Measurements from ENCODE around the gene TRIM47.

DNA sequence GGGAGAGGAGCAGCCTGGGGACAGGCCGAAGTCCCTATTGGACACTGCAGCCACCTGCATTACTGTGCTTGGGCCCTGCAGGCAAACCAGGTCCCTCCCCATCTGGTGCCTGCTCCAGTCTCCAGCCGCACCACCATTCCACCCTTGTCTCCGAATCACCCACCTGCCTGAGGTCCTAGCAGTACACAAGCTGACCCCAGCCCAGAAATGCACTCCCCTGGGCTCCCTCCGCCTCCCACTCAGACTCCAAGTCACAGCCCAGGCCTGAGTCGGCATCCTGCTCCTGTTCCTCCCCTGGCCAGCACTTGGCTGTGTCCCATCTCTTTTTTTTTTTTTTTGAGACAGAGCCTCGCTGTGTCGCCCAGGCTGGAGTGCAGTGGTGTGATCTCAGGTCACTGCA, 40.5 kb downstream of the TRIM47 start:
- no peak for TF ChIP-seq POLR2A (IDR thresholded peaks at IDR 0.05; ENCODE audit: low read depth, low read length)
- TF ChIP-seq POLR2AphosphoS5 (IDR thresholded peaks at IDR 0.05; ENCODE audit: low read depth, low read length), result no peak
